ENCODE data around the gene PRMT2. TPM values are rescaled to one million over a fixed set of nuclear protein-coding genes. Genes with fewer than 3 reads are reported as not detected.

The PRMT2 gene
- total RNA-seq, result 79.7 and 86.5 TPM in 2 replicates
- polyA plus RNA-seq, result 98.1 and 108 TPM in 2 replicates

DNA sequence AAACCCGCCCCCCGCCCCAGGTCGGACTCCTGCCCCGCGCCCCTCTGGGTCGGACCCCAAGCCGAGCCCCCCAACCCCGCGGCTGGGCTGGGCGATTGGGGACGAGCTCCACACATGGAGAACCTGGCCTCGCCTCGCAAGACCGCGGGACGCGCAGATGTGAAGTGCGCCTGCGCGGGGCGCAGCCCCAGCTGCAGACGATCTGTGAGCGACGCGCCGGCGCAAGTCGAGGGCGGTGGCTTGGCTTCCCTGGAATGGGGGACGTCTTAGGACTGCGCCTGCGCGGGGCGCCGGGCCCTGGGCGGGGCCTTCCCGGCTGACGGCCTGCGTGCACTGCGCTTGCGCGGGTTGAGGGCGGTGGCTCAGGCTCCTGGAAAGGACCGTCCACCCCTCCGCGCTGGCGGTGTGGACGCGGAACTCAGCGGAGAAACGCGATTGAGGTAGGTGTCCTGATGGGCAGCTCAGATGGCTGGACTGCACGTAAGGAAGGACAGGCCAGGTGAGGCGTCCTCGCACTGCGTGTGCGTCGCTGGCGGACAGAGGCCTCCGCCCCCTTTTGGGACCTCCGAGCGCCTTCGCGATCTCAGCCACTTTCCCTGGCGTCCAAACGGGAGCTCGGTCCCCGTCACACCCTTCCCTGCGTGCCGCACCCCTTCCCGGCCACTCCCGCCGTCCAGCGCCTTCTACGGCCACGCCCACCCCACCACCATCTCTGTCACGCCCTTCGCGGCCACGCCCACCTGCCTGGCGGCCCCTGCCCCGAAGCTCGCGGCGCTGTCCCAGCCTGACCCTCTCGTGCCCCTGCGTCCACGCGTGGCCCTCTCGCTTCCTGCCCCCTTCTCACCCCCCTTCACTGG, at the start of gene PRMT2:
TSS of gene PRMT2 (plus strand) at position 351 of the 857 bp plus-strand sequence. CDS start 1,278 bp downstream, outside the sequence.
- Histone ChIP-seq H3K79me2 (peaks cover 47% of the 10 kb centered on the region), H3K27me3 (no peaks in the 10 kb centered on the region), H3K36me3 (replicated peaks; ENCODE audit: insufficient read depth, low read depth) (no peaks in the 10 kb centered on the region), H3K9me2 (replicated peaks; ENCODE audit: insufficient read depth) (no peaks in the 10 kb centered on the region), H3K4me2 (peak within 1 kb of the TSS; percentile 95), H3K4me3 (peak within 1 kb of the TSS; percentile 78), H3K4me1 (ENCODE audit: insufficient read depth) (peaks cover 30% of the 10 kb centered on the region), H3K27ac (peak within 1 kb of the TSS; percentile 98), H3K9me3 (ENCODE audit: low read depth) (no peaks in the 10 kb centered on the region), H2AFZ (peak within 1 kb of the TSS; percentile 76), H4K20me1 (ENCODE audit: insufficient read depth, poor library complexity, severe bottlenecking) (peaks cover 22% of the 10 kb centered on the region)
- TF ChIP-seq EZH2 (IDR thresholded peaks at IDR 0.05; ENCODE audit: borderline replicate concordance) (no peak), EZH2phosphoT487 (IDR thresholded peaks at IDR 0.05; ENCODE audit: low read depth, severe bottlenecking, unreplicated experiment) (no peak)
- TF ChIP-seq, protein P1, sequence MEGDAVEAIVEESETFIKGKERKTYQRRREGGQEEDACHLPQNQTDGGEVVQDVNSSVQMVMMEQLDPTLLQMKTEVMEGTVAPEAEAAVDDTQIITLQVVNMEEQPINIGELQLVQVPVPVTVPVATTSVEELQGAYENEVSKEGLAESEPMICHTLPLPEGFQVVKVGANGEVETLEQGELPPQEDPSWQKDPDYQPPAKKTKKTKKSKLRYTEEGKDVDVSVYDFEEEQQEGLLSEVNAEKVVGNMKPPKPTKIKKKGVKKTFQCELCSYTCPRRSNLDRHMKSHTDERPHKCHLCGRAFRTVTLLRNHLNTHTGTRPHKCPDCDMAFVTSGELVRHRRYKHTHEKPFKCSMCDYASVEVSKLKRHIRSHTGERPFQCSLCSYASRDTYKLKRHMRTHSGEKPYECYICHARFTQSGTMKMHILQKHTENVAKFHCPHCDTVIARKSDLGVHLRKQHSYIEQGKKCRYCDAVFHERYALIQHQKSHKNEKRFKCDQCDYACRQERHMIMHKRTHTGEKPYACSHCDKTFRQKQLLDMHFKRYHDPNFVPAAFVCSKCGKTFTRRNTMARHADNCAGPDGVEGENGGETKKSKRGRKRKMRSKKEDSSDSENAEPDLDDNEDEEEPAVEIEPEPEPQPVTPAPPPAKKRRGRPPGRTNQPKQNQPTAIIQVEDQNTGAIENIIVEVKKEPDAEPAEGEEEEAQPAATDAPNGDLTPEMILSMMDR (IDR thresholded peaks at IDR 0.05; ENCODE audit: poor library complexity), result no peak
- DNase-seq (ENCODE audit: low spot score), result peak; percentile 99
- under 1% methylated on average over 82 of the region's 90 CpGs for WGBS (ENCODE audit: low lambda C conversion rate, missing lambda C conversion rate)

DNA sequence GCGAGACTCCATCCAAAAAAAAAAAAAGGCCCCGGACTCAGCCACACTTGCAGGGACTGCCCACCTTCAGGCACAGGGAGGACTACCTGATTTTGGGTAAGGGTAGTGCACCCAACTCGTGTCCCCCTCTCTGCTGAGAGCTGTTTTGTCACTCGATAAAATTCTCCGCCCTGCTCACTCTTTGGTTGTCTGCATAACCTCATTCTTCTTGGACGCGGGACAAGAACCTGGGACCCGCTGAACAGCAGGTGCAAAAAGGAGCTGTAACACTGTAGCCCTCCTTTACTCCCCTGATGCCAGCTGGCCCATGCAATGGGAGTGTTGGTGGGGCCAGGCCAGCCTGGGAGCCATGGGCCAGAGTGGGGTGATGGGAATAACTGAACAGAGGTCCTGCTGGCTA, 41.2 kb upstream of the PRMT2 start:
- no peak overlapping the region for H2AFZ ChIP-seq
- no peak overlapping the region for H3K4me2 ChIP-seq
- no peak overlapping the region for H3K4me3 ChIP-seq
- peaks cover 6% of the 10 kb centered on the region for H3K4me1 ChIP-seq (ENCODE audit: insufficient read depth)
- H4K20me1 ChIP-seq (ENCODE audit: insufficient read depth, poor library complexity, severe bottlenecking), result no peaks in the 10 kb centered on the region
- no peaks in the 10 kb centered on the region for H3K9me2 ChIP-seq (replicated peaks; ENCODE audit: insufficient read depth)
- TF ChIP-seq EZH2phosphoT487 (IDR thresholded peaks at IDR 0.05; ENCODE audit: low read depth, severe bottlenecking, unreplicated experiment), result no peak
- TF ChIP-seq, protein P1 (IDR thresholded peaks at IDR 0.05; ENCODE audit: poor library complexity), result no peak
- no peak for TF ChIP-seq EZH2 (IDR thresholded peaks at IDR 0.05; ENCODE audit: borderline replicate concordance)
- no peaks in the 10 kb centered on the region for H3K27me3 ChIP-seq
- no peak overlapping the region for H3K27ac ChIP-seq
- no peaks in the 10 kb centered on the region for H3K79me2 ChIP-seq
- H3K9me3 ChIP-seq (ENCODE audit: low read depth), result no peaks in the 10 kb centered on the region
- DNase-seq (ENCODE audit: low spot score), result no peak
- WGBS (ENCODE audit: low lambda C conversion rate, missing lambda C conversion rate), result 94% methylated on average over 8 of the region's 8 CpGs
- no peaks in the 10 kb centered on the region for H3K36me3 ChIP-seq (replicated peaks; ENCODE audit: insufficient read depth, low read depth)

DNA sequence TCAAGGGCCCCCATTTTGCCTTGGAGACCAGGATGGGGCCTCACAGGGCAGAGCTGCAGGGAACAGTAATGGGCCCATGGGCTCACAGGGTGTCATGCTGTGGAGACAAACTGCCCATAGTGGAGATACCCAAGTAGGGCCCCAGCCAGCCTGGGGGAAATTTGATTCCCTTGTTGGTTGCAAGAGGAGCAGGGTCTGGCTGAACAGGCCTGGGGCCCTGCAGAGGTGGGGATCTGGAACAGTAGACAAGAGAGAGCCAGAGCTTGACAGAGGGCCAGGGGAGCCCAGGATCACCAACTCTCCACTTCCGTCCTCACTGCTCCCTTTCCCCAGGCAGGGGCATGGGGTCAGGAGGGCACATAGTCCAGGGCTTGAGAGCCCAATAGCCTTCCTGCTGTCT, 39.3 kb upstream of the PRMT2 start:
- DNase-seq (ENCODE audit: low spot score), result no peak
- no peaks in the 10 kb centered on the region for H3K9me3 ChIP-seq (ENCODE audit: low read depth)
- H4K20me1 ChIP-seq (ENCODE audit: insufficient read depth, poor library complexity, severe bottlenecking), result no peaks in the 10 kb centered on the region
- H3K4me1 ChIP-seq (ENCODE audit: insufficient read depth), result peaks cover 6% of the 10 kb centered on the region
- no peaks in the 10 kb centered on the region for H3K9me2 ChIP-seq (replicated peaks; ENCODE audit: insufficient read depth)
- TF ChIP-seq EZH2 (IDR thresholded peaks at IDR 0.05; ENCODE audit: borderline replicate concordance) (no peak), EZH2phosphoT487 (IDR thresholded peaks at IDR 0.05; ENCODE audit: low read depth, severe bottlenecking, unreplicated experiment) (no peak)
- TF ChIP-seq, protein P1 (IDR thresholded peaks at IDR 0.05; ENCODE audit: poor library complexity), result no peak
- H3K79me2 ChIP-seq, result no peaks in the 10 kb centered on the region
- H3K4me2 ChIP-seq, result no peak overlapping the region
- WGBS (ENCODE audit: low lambda C conversion rate, missing lambda C conversion rate), result 84% methylated on average over 1 of the region's 1 CpG
- no peaks in the 10 kb centered on the region for H3K27me3 ChIP-seq
- no peak overlapping the region for H3K27ac ChIP-seq
- no peaks in the 10 kb centered on the region for H3K36me3 ChIP-seq (replicated peaks; ENCODE audit: insufficient read depth, low read depth)
- no peak overlapping the region for H2AFZ ChIP-seq
- H3K4me3 ChIP-seq, result no peak overlapping the region
